AML-193 (cell line): ENCODE results near the gene PPP1R1A.

Source experiments
- DNase-seq, 2 experiments: peaks; one replicate each; lab custom pipeline; 2025; lab: John Stamatoyannopoulos, UW

The PPP1R1A gene

GRCh38 chr12:54603173-54603814 lies 14.8 kb upstream of the PPP1R1A start:
- peak; percentile 76 to 80 for DNase-seq

- no peak for DNase-seq
Observed at GRCh38 chr12:54602661-54603060, 14.2 kb upstream of the PPP1R1A start.

- DNase-seq: peak; percentile 4 to 23
Observed at GRCh38 chr12:54601841-54602240, 13.4 kb upstream of the PPP1R1A start.

GRCh38 chr12:54598970-54599369 lies 10.5 kb upstream of the PPP1R1A start:
- DNase-seq: no peak

GRCh38 chr12:54596526-54596946 lies 8.1 kb upstream of the PPP1R1A start:
- DNase-seq: peak; percentile 35 to 56

- no peak for DNase-seq
Observed at GRCh38 chr12:54595471-54595870, 7.0 kb upstream of the PPP1R1A start.

GRCh38 chr12:54593725-54594124 lies 5.3 kb upstream of the PPP1R1A start:
- DNase-seq: no peak

- no peak for DNase-seq
Observed at GRCh38 chr12:54593135-54593534, 4.7 kb upstream of the PPP1R1A start.

GRCh38 chr12:54592316-54592715 lies 3.9 kb upstream of the PPP1R1A start:
- DNase-seq: no peak

- no peak for DNase-seq
Observed at GRCh38 chr12:54590978-54591591, 2.6 kb upstream of the PPP1R1A start.

- no peak for DNase-seq
Observed at GRCh38 chr12:54589964-54590363, 1.5 kb upstream of the PPP1R1A start.

- no peak for DNase-seq
Observed at GRCh38 chr12:54588890-54589267, 420 bp upstream of the PPP1R1A start.

- no peak for DNase-seq
Observed at GRCh38 chr12:54587315-54587873, 1.1 kb downstream of the PPP1R1A start.

GRCh38 chr12:54586620-54587019 lies 1.8 kb downstream of the PPP1R1A start:
- DNase-seq: no peak

- DNase-seq: no peak
Observed at GRCh38 chr12:54585243-54585642, 3.2 kb downstream of the PPP1R1A start.

GRCh38 chr12:54584128-54584527 lies 4.3 kb downstream of the PPP1R1A start:
- DNase-seq: no peak

- DNase-seq: no peak
Observed at GRCh38 chr12:54583726-54584125, 4.7 kb downstream of the PPP1R1A start.

GRCh38 chr12:54581412-54581811 lies 7.0 kb downstream of the PPP1R1A start:
- DNase-seq: no peak

GRCh38 chr12:54579696-54580333 lies 8.6 kb downstream of the PPP1R1A start:
- DNase-seq: peak; percentile 61 to 63

GRCh38 chr12:54579258-54579657 lies 9.2 kb downstream of the PPP1R1A start:
- no peak for DNase-seq

- no peak for DNase-seq
Observed at GRCh38 chr12:54578778-54579177, 9.7 kb downstream of the PPP1R1A start.

GRCh38 chr12:54572881-54573280 lies 15.6 kb downstream of the PPP1R1A start:
- no peak for DNase-seq
